Endothelial cell of umbilical vein (primary cell): ENCODE results near the gene TAS1R3. TPM values are rescaled to one million over a fixed set of nuclear protein-coding genes. Genes with fewer than 3 reads are reported as not detected.

ENCODE experiments used
- BruUV-seq: library from RNA; stranded (reverse); fragments of 400-500 nt; replicated peaks from 2 replicates; lab custom pipeline; 2021; lab: Mats Ljungman, UMichigan
- CTCF ChIA-PET: fragments of 300-600, 350-600 bp; sonication (Branson Sonifier 250); formaldehyde crosslinking; loops from one replicate; lab custom pipeline; 2021; ENCODE audit warnings: antibody characterized with exemption, inconsistent platforms; lab: Charles Lee
- POLR2A ChIA-PET: fragments of 300-600, 350-600 bp; sonication (Branson Sonifier 250); formaldehyde crosslinking; loops from one replicate; lab custom pipeline; 2021; ENCODE audit warnings: antibody characterized with exemption, inconsistent platforms; lab: Charles Lee
- DNase-seq: peaks from one replicate; pipeline ENCODE4 v3.0.0-alpha.2; 2011; ENCODE audit warnings: low read depth, low spot score
- FAIRE-seq: peaks from 2 replicates; lab custom pipeline; 2011; peaks lifted over from hg19 to GRCh38; lab: Jason Lieb, UNC
- H2AFZ ChIP-seq: 2 replicates; pipeline ENCODE4 v1.6.0; 2012; ENCODE audit warnings: low read depth, low read length, control low read depth, inconsistent platforms
- H3K27ac ChIP-seq: 2 replicates; pipeline ENCODE4 v1.5.1; 2011; ENCODE audit warnings: low read depth, mild to moderate bottlenecking, control low read depth, low read length, moderate library complexity; ENCODE audit not compliant: insufficient read depth
- H3K27me3 ChIP-seq, 2 experiments: 2 replicates each; pipeline versions ENCODE4 v1.6.0 to v1.6.1; 2011; ENCODE audit warnings: low read length in 2 of 2, mixed read lengths in 1 of 2; ENCODE audit not compliant: control insufficient read depth in 2 of 2, insufficient read depth in 2 of 2
- H3K36me3 ChIP-seq, 2 experiments: 2 replicates in 1 of 2; 3 replicates in 1 of 2; pipeline ENCODE4 v1.5.1; 2011; ENCODE audit warnings: low read length in 2 of 2, mild to moderate bottlenecking in 1 of 2, moderate library complexity in 1 of 2; ENCODE audit not compliant: control insufficient read depth in 2 of 2, insufficient read depth in 2 of 2; ENCODE audit errors: extremely low read depth in 1 of 2
- H3K4me1 ChIP-seq: 3 replicates; pipeline ENCODE4 v1.5.1; 2011; ENCODE audit warnings: mild to moderate bottlenecking, low read length; ENCODE audit not compliant: control insufficient read depth, insufficient read depth; ENCODE audit errors: extremely low read depth
- H3K4me2 ChIP-seq: 2 replicates; pipeline ENCODE4 v1.6.1; 2011; ENCODE audit warnings: low read length, control low read depth, mixed read lengths; ENCODE audit not compliant: insufficient read depth
- H3K4me3 ChIP-seq, 3 experiments: fragments of 200-600 bp in 1 of 3; sonication (generic), shearing (Covaris generic) in 1 of 3; replicated peaks in 1 of 3; 2 replicates each; pipeline ENCODE4 v1.5.1; 2011 to 2016; ENCODE audit warnings: control low read depth in 3 of 3, low read length in 3 of 3, mild to moderate bottlenecking in 2 of 3, inconsistent platforms in 1 of 3, low read depth in 1 of 3, moderate library complexity in 1 of 3; ENCODE audit not compliant: insufficient read depth in 1 of 3
- H3K79me2 ChIP-seq: 2 replicates; pipeline ENCODE4 v1.6.0; 2012; ENCODE audit warnings: low read length, inconsistent platforms; ENCODE audit not compliant: control insufficient read depth, insufficient read depth
- H3K9ac ChIP-seq: replicated peaks from 2 replicates; pipeline ENCODE3; 2011; ENCODE audit warnings: low read length, control low read depth; ENCODE audit not compliant: insufficient read depth; ENCODE audit errors: extremely low read depth
- H3K9me1 ChIP-seq: replicated peaks from 3 replicates; pipeline ENCODE4 v1.6.0; 2011; ENCODE audit warnings: mild to moderate bottlenecking, low read length; ENCODE audit not compliant: control insufficient read depth, insufficient read depth; ENCODE audit errors: extremely low read depth
- H3K9me3 ChIP-seq: replicated peaks from 2 replicates; pipeline ENCODE4 v1.5.1; 2012; ENCODE audit warnings: low read length, inconsistent platforms; ENCODE audit not compliant: control insufficient read depth, insufficient read depth
- H4K20me1 ChIP-seq: replicated peaks from 2 replicates; pipeline ENCODE3; 2011; ENCODE audit warnings: mild to moderate bottlenecking, low read length; ENCODE audit not compliant: control insufficient read depth, insufficient read depth; ENCODE audit errors: extremely low read depth
- EZH2 ChIP-seq: IDR thresholded peaks from 2 replicates; pipeline ENCODE4 v1.6.1; 2012; ENCODE audit warnings: borderline replicate concordance, low read depth, mild to moderate bottlenecking, moderate library complexity, low read length, inconsistent platforms; ENCODE audit not compliant: severe bottlenecking
- FOS ChIP-seq: IDR thresholded peaks from 2 replicates; pipeline ENCODE4 v1.6.1; 2011; ENCODE audit warnings: mild to moderate bottlenecking, low read length, moderate library complexity, borderline replicate concordance; ENCODE audit not compliant: insufficient read depth
- GATA2 ChIP-seq: IDR thresholded peaks from 2 replicates; pipeline ENCODE4 v1.7.0; 2011; ENCODE audit warnings: low read depth, mild to moderate bottlenecking, moderate library complexity, mixed read lengths, low read length; ENCODE audit not compliant: insufficient read length, insufficient read depth
- JUN ChIP-seq: IDR thresholded peaks from 2 replicates; pipeline ENCODE4 v1.6.1; 2011; ENCODE audit warnings: borderline replicate concordance, low read depth; ENCODE audit not compliant: insufficient read length, insufficient read depth
- MYC ChIP-seq: IDR thresholded peaks from one replicate; pipeline ENCODE4 v1.6.1; 2011; ENCODE audit warnings: mild to moderate bottlenecking, low read depth, low read length
- POLR2A ChIP-seq: IDR thresholded peaks from 2 replicates; pipeline ENCODE4 v1.6.1; 2012; ENCODE audit warnings: low read depth, mild to moderate bottlenecking, control low read depth, low read length
- POLR2AphosphoS5 ChIP-seq: IDR thresholded peaks from 2 replicates; pipeline ENCODE4 v1.6.1; 2012; ENCODE audit warnings: low read depth, mild to moderate bottlenecking, control low read depth, low read length, moderate library complexity; ENCODE audit not compliant: insufficient read depth
- dilution Hi-C: fragments of 300-500 bp; cut with MboI; formaldehyde crosslinking; loops from one replicate; pipeline ENCODE4 v1.15.0; 2019; ENCODE audit warnings: low sequenced_read_pairs; ENCODE audit not compliant: extremely low pct_ligation_motif_present
- intact Hi-C: fragments of 100-400 bp; cut with micrococcal nuclease; formaldehyde crosslinking; loops from one replicate; pipeline ENCODE4 v1.10.0; 2022
- polyA plus RNA-seq, 4 experiments: library from polyadenylated mRNA; depleted of rRNA in 3 of 4; stranded (reverse) in 3 of 4; unstranded in 1 of 4; fragments of >200 nt; gene quantifications; 2 replicates each; pipeline versions ENCODE4 v1.2.1 to v1.2.3, GENCODE V29; 2011 to 2012; ENCODE audit warnings: missing spikeins in 1 of 4
- total RNA-seq: library from RNA; stranded (reverse); gene quantifications from 2 replicates; pipeline ENCODE4 v1.2.3, GENCODE V29; 2021
- TF ChIP-seq, protein P1 (sequence below): IDR thresholded peaks from 2 replicates; pipeline ENCODE4 v1.6.1; 2011; ENCODE audit not compliant: insufficient read depth, insufficient read length
- TF ChIP-seq, protein P2 (sequence below), 2 donors: IDR thresholded peaks; 1 replicate in 1 of 2; 2 replicates in 1 of 2; pipeline ENCODE4 v1.5.1; 2011; ENCODE audit warnings: low read length in 2 of 2, mild to moderate bottlenecking in 2 of 2, moderate library complexity in 2 of 2, control low read depth in 1 of 2, inconsistent platforms in 1 of 2, low read depth in 1 of 2; ENCODE audit not compliant: insufficient read depth in 1 of 2; ENCODE audit errors: extremely low read depth in 1 of 2

TAS1R3 gene
- total and polyA plus RNA-seq, 2 donors (not counting 3 experiments of a cell fraction or from before 2014, with no cell fraction given) = 0.26 to 0.38 TPM

DNA sequence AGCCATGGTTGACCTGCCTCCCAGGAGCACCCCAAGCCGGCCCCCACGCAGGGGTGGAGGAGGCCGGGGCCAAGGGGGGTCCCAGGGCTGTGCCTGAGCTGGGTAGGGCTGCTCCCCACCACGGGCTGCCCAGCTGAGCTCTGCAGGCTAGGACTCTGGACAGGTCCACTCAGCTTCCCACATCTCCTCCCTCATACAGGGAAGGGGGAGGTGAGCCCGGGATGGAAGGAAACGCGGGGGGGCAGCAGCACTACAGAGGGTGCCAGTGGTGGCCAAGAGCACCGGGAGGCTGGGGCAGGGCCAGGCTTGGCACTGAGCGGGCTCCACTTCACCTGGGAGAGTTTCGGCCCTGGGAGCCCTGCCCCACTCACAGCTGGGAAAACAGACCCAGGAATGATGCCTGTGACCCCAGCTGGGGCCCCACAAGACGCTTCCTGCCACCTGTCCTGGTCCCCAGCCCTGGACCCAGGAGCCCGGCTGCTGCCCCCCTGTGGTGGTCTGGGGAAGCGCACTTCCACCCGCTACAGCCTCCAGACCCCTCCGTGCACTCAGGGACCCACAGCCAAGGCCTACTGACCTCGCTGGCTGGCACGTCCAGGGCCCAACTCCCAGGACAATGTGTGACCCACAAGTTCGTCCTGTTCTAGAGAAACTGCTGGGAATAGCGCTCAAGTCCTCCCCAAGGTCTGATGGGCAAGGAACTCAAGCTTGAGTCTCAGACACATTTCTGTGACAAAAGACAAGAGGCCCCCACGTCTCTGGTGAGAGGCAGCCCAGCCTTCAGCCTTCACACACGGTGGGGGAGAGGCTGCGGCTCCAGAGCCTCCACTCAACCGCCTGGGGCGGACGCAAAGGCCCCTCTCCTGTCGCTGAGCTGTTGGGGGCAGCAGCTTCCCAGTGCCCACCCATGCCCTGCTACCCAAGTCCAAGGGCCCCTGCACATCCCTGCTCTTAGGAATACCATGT lies 40.9 kb downstream of the TAS1R3 start:
- ChIA-PET CTCF (interaction anchor here (0.7 to 2.4 kb wide), 16 partner anchors 10 to 252 kb away, joined by 3 to 9 read pairs (median 4); partner anchors contain the start of genes CCNL2 and DVL1), POLR2A (no interaction called here)
- Histone ChIP-seq H3K79me2 (peaks cover 19% of the 10 kb centered on the region), H3K36me3 (peaks cover 0 to 3% of the 10 kb centered on the region in 2 experiments), H3K4me3 (no peak overlapping the region), H3K9me3 (no peaks in the 10 kb centered on the region), H3K9me1 (no peaks in the 10 kb centered on the region), H3K27ac (no peak overlapping the region), H3K4me2 (no peak overlapping the region), H2AFZ (no peak overlapping the region), H4K20me1 (no peaks in the 10 kb centered on the region), H3K27me3 (no peaks in the 10 kb centered on the region), H3K4me1 (peaks cover 13% of the 10 kb centered on the region), H3K9ac (no peak overlapping the region)
- DNase-seq (peak; percentile 52), FAIRE-seq (peak; percentile 50)
- intact Hi-C loops = no loop called here
- dilution Hi-C loops = no loop called here
- TF ChIP-seq JUN (no peak), POLR2AphosphoS5 (no peak), GATA2 (no peak), FOS (no peak), POLR2A (peak; percentile 43), EZH2 (no peak), MYC (no peak)
- TF ChIP-seq, protein P1, sequence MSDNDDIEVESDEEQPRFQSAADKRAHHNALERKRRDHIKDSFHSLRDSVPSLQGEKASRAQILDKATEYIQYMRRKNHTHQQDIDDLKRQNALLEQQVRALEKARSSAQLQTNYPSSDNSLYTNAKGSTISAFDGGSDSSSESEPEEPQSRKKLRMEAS = no peak
- TF ChIP-seq, protein P2, sequence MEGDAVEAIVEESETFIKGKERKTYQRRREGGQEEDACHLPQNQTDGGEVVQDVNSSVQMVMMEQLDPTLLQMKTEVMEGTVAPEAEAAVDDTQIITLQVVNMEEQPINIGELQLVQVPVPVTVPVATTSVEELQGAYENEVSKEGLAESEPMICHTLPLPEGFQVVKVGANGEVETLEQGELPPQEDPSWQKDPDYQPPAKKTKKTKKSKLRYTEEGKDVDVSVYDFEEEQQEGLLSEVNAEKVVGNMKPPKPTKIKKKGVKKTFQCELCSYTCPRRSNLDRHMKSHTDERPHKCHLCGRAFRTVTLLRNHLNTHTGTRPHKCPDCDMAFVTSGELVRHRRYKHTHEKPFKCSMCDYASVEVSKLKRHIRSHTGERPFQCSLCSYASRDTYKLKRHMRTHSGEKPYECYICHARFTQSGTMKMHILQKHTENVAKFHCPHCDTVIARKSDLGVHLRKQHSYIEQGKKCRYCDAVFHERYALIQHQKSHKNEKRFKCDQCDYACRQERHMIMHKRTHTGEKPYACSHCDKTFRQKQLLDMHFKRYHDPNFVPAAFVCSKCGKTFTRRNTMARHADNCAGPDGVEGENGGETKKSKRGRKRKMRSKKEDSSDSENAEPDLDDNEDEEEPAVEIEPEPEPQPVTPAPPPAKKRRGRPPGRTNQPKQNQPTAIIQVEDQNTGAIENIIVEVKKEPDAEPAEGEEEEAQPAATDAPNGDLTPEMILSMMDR (IDR thresholded peaks at IDR 0.05; ENCODE audit: extremely low read depth in 1 of 2, insufficient read depth in 1 of 2, low read depth in 1 of 2, low read length in 2 of 2) = peak; percentile 91 to 98
- BruUV-seq = no TSS peak
